HepG2 (cell line): ENCODE results near the gene GLB1L. TPM values are rescaled to one million over a fixed set of nuclear protein-coding genes. Genes with fewer than 3 reads are reported as not detected.

ENCODE experiments used
- KAT7 ChIP-seq: IDR thresholded peaks from 2 replicates; pipeline ENCODE4 v1.6.1; 2018; ENCODE audit warnings: borderline replicate concordance, missing compliant biosample characterization
- MLXIP ChIP-seq: sonication (generic); formaldehyde crosslinking; IDR thresholded peaks from 2 replicates; pipeline ENCODE4 v1.9.0; 2021; ENCODE audit warnings: missing genetic modification reagents, borderline replicate concordance
- NFIC ChIP-seq: IDR thresholded peaks from 2 replicates; pipeline ENCODE4 v1.6.1; 2012; ENCODE audit warnings: mild to moderate bottlenecking, low read length, inconsistent platforms
- SIX4 ChIP-seq: sonication (generic); formaldehyde crosslinking; IDR thresholded peaks from 2 replicates; pipeline ENCODE4 v1.4.0; 2020; ENCODE audit warnings: missing genetic modification reagents
- USF2 ChIP-seq, 2 experiments: sonication (generic) in 1 of 2; formaldehyde crosslinking in 1 of 2; IDR thresholded peaks; 2 replicates each; pipeline versions ENCODE4 v1.5.1 to v1.6.1; 2011 to 2020; ENCODE audit warnings: borderline replicate concordance in 1 of 2, low read depth in 1 of 2, low read length in 1 of 2, mild to moderate bottlenecking in 1 of 2, missing genetic modification reagents in 1 of 2, moderate library complexity in 1 of 2
- ZBED4 ChIP-seq: sonication (generic); formaldehyde crosslinking; IDR thresholded peaks from 2 replicates; pipeline ENCODE4 v1.4.0; 2020; ENCODE audit warnings: missing genetic modification reagents, borderline replicate concordance
- ZFP82 ChIP-seq: sonication (generic); formaldehyde crosslinking; IDR thresholded peaks from 2 replicates; pipeline ENCODE4 v1.5.1; 2020; ENCODE audit warnings: mild to moderate bottlenecking, missing genetic modification reagents, borderline replicate concordance
- ZNF10 ChIP-seq: sonication (generic); formaldehyde crosslinking; IDR thresholded peaks from 2 replicates; pipeline ENCODE4 v1.4.0; 2020; ENCODE audit warnings: mild to moderate bottlenecking, low read depth, missing genetic modification reagents, borderline replicate concordance
- ZNF549 ChIP-seq: sonication (generic); formaldehyde crosslinking; IDR thresholded peaks from 2 replicates; pipeline ENCODE4 v1.5.0; 2020; ENCODE audit warnings: missing genetic modification reagents
- polyA plus RNA-seq, 8 experiments: library from polyadenylated mRNA; depleted of rRNA in 3 of 8; stranded (reverse) in 7 of 8; unstranded in 1 of 8; fragments of >200 nt; fragmentation: Illumina TruSeq in 4 of 8; extraction: Trizol in 4 of 8; gene quantifications; 2 replicates each; pipeline versions ENCODE4 v1.2.1 to v1.2.3, GENCODE V29; 2011 to 2016; ENCODE audit warnings: low read depth in 4 of 8, missing spikeins in 1 of 8, mixed read lengths in 1 of 8; ENCODE audit not compliant: insufficient read depth in 1 of 8
- total RNA-seq, 5 experiments: library from RNA; depleted of rRNA; stranded (reverse); fragments of >200 nt; fragmentation: Illumina TruSeq; extraction: Trizol; gene quantifications; 2 replicates each; pipeline ENCODE4 v1.2.3, GENCODE V29; 2016; ENCODE audit warnings: low read depth in 1 of 5
- TF ChIP-seq, protein P1 (sequence below): sonication (generic); formaldehyde crosslinking; IDR thresholded peaks from 2 replicates; pipeline ENCODE4 v1.5.1; 2020; ENCODE audit warnings: missing genetic modification reagents, mild to moderate bottlenecking, borderline replicate concordance
- TF ChIP-seq, protein P2 (sequence below): sonication (generic); formaldehyde crosslinking; IDR thresholded peaks from 2 replicates; pipeline ENCODE4 v1.4.0; 2020; ENCODE audit warnings: missing genetic modification reagents; ENCODE audit errors: not compliant biosample characterization
- TF ChIP-seq, protein P3 (sequence below): sonication (generic); formaldehyde crosslinking; conservative IDR thresholded peaks from 2 replicates; pipeline ENCODE4 v1.4.0; 2020; ENCODE audit warnings: missing genetic modification reagents

GLB1L gene
- total and polyA plus RNA-seq, 2 of the 13 experiments (the other 11 are each of a cell fraction or from before 2014, with no cell fraction given), result 6.8 to 7.3 TPM

GRCh38 chr2:219206328-219207133, 38.7 kb downstream of the GLB1L start, which contains the start of gene ZFAND2B (continued):
- TF ChIP-seq NFIC (no peak), KAT7 (CRISPR knock-in tag) (no peak; the same call in 1 of the 2 replicates), USF2 (IDR thresholded peaks at IDR 0.05; ENCODE audit: low read depth, low read length) (no peak), USF2 (CRISPR knock-in tag; IDR thresholded peaks at IDR 0.05; ENCODE audit: borderline replicate concordance) (no peak; the same call in 1 of the 2 replicates), ZFP82 (no peak), ZNF549 (CRISPR knock-in tag) (no peak), MLXIP (CRISPR knock-in tag) (no peak), ZBED4 (CRISPR knock-in tag) (no peak), SIX4 (CRISPR knock-in tag) (peak; percentile 4; the same call in 1 of the 2 replicates), ZNF10 (CRISPR knock-in tag) (no peak)
- TF ChIP-seq, protein P1, sequence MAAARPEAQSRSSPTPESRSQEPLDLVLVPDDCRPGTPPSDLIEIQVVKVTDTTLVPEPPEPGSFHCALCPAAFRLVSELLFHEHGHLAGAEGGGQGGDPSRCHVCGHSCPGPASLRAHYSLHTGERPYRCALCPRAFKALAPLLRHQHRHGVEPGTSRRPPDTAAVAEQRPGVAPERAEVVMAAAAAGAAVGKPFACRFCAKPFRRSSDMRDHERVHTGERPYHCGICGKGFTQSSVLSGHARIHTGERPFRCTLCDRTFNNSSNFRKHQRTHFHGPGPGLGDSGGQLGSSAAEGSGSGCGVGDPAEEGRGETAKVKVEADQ (CRISPR knock-in tag), result no peak; the same call in 1 of the 2 replicates
- TF ChIP-seq, protein P2, sequence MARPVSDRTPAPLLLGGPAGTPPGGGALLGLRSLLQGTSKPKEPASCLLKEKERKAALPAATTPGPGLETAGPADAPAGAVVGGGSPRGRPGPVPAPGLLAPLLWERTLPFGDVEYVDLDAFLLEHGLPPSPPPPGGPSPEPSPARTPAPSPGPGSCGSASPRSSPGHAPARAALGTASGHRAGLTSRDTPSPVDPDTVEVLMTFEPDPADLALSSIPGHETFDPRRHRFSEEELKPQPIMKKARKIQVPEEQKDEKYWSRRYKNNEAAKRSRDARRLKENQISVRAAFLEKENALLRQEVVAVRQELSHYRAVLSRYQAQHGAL (CRISPR knock-in tag), result no peak
- TF ChIP-seq, protein P3, sequence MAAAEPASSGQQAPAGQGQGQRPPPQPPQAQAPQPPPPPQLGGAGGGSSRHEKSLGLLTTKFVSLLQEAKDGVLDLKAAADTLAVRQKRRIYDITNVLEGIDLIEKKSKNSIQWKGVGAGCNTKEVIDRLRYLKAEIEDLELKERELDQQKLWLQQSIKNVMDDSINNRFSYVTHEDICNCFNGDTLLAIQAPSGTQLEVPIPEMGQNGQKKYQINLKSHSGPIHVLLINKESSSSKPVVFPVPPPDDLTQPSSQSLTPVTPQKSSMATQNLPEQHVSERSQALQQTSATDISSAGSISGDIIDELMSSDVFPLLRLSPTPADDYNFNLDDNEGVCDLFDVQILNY (CRISPR knock-in tag), result no peak
